Stimulated activated CD4-positive, alpha-beta T cell treated with anti-CD3 and anti-CD28 coated beads, Interleukin-12 subunit alpha, Interleukin-12 subunit beta, amount 100 ng/mL, for 24 hours (primary cell): ENCODE measurements around the gene HILPDA.
"Not testable (repeated sequence)": the region's sequence is repeated elsewhere in the genome, so short reads cannot be mapped to it uniquely, and the experiment has no call there.

Source experiments
- DNase-seq, 2 experiments: peaks; one replicate each; pipeline ENCODE4 v3.0.0-alpha.2; 2020; ENCODE audit warnings: low read depth in 2 of 2

The HILPDA gene

DNA sequence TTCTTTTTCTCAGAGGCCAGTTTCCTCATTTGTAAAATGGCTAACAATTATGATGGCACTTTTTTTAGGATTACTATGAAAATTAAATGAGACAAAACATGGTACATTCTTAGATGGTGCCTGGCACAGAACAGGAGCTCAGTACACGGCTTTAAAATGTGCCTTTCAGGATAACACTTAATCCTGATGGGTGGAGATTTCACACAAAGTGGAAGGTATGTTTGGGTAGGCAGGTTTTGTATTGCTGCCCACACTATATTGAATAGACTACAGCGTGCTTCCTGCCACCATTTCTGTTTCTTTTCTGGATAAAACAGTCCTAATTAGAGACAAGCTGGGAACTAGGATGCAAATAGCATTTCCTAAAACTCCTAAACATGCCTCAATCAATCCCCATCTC lies 23.9 kb upstream of the HILPDA start:
- no peak for DNase-seq

DNA sequence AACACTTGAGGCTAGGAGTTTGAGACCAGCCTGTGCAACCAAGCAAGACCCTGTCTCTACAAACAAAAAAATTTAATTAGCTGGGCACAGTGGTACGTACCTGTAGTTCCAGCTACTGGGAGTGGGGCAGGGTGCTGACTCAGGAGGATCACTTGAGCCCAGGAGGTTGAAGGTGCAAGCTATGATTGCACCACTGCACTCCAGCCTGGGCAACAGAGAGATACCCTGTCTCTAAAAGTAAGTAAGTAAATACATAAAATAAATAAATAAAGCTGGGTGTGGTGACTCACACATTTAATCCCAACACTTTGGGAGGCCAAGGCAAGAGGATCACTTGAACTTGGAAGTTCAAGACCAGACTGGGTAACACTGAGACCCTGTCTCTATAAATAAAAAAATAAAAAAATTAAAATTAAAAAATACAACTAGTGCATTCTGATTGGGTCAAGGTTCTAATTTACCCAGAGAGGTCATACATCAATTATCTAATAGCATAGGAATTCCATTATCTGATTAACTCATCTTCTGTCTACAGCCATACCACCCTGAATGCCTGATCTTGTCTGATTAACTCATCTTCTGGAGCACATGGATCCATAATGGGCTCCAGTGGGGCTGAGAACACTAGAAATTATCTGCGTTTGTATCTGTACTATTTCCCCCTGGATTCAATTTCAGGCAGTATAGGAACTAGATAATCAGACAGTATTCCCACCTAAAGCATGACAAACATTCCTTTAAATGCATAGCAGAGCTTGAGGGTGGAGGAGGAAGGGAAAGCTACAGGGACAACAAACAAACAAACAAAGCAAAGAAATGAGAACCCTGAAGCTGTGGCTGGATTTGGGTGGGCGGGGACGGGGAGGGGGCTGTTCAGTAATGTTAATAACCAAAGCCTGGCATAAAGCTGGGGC lies 21.0 kb upstream of the HILPDA start:
- no peak for DNase-seq

DNA sequence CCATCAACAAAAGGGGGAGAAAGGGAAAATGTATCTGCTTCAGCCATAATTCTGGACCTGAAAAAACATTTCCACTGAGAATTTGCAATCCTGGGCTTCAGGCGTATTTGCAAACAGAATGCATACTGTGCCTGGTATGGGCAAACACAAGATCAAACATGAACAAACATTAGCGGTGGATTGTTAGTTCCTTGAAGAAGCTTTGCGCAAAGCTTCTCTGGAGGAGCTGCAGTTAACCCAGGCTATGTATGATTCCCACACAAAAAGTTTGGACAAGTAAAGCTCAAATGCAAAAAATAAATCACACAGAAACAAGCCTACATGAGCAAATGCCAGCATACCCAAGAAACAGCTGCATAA lies 20.4 kb upstream of the HILPDA start:
- DNase-seq: no peak

DNA sequence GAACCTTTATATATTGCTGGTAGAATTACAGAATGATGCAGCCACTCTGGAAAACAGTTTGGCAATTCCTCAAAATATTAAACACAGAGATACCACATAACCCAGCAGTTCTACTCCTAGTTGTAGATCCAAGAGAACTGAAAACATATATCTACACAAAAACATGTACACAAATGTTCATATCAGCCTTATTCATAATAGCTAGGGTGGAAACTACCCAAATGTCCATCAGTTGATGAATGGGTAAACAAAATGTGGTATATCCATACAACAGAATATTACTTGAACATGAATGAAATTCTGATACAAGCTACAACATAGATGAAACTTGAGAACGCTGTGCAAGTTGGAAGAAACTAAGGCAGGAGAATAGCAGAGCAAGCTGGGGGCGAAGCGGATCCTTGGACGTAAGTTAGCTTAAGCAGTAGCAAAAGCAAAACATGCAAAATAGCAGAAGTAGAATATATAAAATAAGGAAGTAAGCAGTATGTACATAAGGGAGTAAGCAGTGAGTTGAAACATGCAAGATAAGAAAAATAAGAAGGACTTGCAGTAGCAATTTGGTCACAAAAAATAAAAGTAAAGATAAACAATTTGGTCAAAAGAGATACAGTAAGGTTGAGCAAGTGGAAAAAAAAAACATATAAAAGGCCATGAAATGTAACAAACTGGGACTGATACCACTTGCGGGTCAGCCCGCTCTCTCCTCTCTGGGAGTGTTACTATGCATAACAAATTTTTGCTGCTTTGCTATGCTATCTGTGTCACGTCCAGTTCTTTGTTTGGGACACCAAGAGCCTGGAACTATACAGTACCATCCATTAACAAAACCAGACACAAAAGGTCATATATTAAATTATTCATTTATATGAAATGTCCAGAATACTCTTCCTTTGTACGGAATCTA lies 18.0 kb upstream of the HILPDA start:
- no peak for DNase-seq

DNA sequence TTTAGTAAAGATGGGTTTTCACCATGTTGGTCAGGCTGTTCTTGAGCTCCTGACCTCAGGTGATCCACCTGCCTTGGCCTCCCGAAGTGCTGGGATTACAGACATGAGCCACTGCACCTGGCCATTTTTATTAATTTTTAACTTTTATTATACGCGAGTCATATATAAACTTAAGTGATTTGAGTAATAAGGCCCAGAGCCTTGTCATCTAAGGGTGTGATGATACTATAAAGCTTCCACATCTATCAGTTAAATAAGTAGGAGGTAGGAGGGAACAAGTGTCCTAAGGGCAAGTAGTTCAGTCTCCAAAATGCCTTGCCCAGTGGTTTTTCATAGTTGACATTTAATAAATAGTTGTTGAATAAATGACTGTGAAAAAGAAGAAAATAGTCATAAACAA lies 13.3 kb upstream of the HILPDA start:
- no peak for DNase-seq

DNA sequence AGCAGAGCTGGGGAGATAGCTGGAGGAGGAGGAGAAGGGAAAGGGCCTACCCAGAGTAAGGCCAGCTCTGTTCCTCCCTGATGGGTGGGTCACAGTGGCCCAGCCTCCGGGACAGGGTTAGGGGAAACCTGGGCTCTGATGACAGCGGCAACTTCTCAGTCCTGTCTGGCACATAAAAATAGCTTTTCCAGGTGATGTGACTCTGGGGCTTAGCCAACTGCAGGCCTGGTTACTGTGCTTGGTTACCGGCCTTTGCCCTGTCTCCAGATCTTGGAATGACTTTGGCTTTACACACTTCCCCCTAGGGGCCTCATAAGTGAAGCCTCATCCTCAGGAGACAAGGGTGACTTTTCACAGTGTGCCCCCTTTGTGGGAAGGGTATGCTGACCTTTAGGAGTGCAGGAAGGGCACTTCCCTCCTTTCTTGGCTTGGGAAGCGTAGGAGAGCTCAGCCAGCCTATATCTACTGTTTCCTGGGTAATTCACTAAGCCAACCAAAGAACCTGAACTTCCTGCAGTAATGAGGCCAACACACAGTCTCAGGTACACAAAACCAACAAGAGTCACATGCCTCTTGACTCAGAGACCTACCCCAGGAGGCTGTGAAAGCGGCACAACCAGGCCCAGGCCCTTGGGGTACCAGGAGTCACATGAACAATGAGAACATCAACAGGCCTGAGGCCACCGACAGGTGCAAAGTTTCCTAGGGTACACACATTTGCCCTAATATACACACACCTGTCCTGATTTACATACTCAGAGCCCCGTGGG lies 11.7 kb upstream of the HILPDA start:
- no peak for DNase-seq

DNA sequence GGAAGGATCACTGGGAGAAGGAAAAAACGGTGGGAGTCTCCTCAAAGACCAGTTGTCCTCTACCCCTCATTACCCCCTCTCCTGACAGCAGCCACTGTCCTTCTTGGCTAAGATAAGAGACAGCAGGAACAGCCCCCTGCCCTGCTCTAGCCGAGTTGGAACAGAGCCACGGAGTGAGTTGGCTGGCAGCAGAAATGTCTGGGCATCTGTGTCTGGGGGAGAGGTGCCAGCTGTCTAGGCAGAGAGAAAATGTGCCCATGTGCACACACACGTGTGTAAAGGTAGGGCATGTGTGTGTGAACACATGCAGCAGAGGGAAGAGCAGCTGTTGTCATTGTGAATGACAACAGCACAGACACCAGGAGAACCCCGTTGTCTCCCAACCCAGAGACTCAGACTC lies 9.4 kb upstream of the HILPDA start:
- no peak for DNase-seq

DNA sequence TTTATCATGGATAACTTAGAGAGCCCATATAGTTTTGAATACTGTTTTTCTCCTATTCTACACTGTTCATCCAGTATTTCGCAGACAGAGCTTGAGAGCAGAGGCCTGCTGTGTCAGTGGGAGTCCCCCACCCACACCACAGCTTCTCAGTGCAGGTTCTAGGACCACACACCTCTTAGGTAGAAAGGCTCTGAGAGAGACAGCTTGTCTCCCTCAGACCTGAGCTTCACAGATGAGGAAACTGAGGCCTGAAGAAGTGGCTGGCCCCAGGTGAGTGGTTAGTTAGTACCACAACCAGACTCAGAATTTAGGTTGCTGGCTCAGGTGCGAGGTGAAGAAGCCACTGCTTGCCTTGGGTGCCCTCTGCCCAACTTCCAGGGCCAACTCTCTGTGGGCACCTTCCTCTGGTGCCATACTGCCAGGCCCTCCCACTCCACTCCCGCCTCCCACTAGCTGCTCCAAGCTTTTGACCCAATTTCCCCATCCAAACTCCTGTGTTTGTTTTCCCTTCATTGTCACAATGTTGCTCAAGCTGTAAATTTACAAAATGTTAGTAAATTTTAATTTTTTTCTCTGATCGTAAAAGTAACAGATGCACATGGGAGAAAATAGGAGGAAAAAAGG lies 7.6 kb upstream of the HILPDA start:
- no peak for DNase-seq

DNA sequence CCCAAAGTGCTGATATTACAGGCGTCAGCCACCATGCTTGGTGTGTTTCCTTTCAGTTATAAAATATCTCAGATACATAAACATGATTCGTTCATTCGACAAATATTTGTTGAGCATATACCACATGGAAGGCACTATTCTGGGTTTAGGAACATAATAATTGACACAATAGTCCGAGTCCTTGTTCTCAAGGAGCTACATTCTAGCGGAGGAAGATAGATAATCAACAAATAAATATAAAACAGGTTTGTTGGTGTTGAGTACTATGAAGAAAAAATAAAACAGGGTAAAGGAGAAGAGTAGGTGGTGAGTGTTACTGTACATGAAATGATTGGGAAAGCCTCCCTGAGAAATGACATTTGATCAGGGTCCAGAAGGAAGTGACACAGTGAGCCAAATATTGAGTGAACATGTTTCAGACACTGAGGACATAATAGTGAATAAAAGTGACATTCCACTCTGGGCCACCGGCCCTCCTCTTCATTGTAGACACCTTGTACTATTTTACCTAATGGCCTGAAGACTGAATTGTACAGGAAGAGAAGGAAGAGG lies 6.9 kb upstream of the HILPDA start:
- DNase-seq: no peak

DNA sequence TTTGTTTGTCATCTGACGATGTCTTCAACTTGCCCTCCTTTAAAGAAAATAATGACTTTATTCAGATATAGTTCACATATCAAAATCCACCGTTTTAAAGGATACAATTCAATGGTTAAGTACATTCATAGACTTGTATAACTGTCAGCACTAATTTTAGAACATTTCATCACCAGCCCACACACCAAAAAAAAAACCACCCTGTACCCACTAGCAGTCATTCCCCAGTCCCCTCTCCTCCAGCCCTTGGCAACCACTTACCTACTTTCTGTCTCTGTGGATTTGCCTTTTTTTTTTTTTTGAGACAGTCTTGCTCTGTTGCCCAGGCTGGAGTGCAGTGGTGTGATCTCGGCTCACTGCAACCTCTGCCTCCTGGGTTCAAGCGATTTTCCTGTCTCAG lies 5.3 kb upstream of the HILPDA start:
- no peak for DNase-seq

DNA sequence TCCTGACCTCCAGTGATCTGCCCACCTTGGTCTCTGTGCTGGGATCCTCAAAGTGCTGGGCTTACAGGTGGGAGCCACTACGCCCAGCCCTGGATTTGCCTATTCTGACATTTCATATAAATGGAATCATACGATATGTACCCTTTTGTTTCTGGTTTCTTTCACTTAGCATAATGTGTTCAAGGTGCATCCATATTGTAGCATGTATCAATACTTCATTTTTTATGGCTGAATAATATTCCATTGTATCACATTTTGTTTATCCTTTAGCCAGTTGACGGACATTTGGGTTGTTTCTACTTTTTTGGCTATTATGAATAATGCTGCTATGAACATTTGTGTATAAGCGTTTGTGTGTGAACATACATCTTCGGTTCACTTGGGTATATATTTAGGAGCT lies 4.8 kb upstream of the HILPDA start:
- DNase-seq: no peak

DNA sequence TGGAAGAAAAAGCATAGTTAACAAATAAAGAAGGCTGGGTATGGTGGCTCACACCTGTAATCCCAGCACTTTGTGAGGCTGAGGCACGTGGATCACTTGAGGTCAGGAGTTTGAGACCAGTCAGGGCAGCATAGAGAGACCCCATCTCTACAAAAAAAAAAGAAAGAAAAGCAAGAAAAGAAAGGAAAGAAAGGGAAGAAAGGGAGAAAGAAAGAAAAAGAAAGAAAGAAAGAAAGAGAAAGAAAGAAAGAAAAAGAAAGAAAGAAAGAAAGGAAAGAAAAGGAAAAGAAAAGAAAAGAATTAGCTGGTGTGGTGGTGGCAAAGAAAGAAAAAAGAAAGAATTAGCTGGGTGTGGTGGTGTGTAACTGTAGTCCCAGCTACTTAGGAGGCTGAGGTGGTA lies 3.1 kb upstream of the HILPDA start:
- no peak for DNase-seq

DNA sequence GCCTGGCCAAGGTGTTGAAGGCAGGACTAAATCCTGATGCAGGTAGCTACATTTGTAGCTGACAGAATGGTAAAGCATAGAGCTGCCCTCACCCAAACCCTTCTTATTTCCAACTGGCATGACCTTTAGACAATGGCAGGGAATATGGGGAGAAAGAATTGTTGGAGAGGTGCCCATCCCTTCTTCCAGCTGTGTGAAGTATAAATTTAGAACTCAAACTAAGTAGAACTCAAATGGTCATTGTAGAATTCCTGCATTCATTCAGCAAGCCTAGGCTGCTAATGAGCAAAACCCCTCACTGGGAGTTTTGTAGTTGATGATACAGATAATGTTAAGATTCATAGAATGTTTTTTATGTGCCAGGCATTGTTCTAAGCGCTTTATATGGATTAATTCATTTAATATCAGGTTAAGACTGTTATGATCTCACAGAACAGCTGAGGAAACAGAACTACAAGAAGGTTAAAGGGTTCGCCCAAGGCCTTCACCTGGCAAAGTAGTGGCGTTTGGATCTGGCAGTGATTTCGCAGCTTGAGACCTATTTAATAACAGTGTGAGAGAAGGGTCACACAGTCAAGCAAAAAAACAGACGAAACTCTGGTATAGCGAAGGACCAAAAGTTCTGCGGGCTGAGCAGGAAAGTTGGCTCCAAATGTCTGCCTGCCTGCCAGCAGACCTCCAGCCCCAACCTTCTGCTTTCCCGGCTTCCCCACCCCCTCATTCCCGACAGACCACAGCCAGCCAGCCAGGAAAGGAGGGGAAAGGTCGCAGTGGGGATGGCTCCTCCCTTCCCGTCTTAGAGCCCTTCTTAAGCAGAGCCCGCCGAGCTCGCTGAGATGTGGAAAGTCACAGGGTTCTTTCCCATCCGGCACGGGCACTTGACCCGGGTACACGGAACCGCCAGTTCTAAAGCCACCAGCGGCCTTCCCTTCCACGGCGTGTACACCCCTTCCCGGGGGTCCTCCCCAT lies 1.6 kb upstream of the HILPDA start:
- DNase-seq: no peak

DNA sequence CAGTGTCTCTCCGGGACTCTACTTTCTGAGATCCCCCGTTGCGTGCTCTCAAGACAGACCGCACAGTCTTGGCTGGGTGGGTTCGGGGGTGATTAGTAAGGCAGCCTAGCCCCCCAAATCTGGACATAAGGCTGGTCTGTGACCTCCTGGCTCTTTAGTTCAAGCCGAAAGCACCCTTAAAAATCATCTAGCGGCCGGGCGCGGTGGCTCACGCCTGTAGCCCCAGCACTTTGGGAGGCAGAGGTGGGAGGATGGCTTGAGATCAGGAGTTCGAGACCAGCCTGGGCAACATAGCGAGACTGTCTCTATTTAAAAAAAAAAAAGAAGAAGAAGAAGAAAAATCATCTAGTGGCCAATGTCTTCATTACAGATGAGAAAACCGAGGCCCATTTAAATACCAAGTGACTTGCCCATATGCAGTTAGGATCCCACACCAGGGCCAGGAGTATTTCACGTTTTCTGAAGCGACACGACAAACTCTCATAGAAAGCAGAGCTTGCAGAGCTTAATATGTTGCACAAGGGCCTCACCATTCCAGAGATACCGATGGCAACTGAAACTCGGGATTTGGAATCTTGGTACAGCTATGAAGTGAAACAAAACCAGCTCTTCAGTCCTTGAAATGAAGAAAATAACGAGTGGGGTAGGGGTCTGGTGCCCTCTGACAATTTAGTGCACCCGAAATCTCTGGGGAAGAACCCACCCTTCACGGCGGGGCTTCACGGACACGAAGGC lies 703 bp upstream of the HILPDA start:
- DNase-seq: no peak

DNA sequence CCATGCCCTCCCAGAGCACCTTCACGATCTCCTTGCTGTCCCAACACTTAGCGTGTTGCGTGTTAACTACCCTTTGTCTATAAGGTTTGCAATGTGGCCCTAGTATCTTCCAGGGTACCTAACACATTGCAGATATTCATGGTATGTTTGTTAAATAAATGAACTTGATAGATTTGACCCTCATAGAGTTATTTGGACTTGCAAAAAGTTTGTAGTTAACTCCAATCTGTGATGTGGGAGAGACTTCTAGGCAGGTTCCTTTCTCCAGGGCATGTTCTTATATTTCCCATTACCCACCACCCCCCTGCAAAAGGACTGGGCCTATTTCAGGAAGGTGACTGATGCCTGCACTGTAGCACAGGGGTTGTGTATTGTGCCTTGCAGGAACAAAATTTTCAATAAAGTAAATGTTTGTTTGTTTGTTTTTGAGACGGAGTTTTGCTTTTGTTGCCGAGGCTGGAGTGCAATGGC lies 612 bp downstream of the HILPDA start:
- no peak for DNase-seq

DNA sequence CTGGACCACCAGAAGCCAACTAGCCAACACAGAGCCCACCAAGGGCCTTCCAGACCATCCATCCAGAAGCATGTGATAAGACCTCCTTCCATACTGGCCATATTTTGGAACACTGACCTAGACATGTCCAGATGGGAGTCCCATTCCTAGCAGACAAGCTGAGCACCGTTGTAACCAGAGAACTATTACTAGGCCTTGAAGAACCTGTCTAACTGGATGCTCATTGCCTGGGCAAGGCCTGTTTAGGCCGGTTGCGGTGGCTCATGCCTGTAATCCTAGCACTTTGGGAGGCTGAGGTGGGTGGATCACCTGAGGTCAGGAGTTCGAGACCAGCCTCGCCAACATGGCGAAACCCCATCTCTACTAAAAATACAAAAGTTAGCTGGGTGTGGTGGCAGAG lies 1.7 kb downstream of the HILPDA start:
- not testable (repeated sequence) for DNase-seq

DNA sequence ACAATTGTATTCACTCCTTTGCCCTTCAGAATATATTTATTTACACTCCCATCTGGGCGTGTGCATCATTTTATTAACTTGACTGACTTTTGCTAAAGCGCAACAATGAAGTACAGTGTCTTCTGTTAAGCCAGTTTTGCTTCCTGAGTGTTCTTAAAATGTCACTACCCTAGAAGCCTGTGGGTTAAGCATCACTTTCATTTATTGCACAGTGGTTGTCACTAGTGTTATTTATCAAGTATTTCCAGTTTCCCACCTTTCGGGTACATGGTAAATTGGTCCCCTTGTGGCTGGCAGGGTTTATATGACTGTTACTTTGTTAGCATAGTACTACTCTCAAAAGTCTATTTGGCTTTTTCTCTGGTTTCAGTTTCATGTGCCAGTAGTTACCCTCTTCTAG lies 3.3 kb downstream of the HILPDA start:
- peak in 1 of 2 experiments; percentile 21 for DNase-seq

DNA sequence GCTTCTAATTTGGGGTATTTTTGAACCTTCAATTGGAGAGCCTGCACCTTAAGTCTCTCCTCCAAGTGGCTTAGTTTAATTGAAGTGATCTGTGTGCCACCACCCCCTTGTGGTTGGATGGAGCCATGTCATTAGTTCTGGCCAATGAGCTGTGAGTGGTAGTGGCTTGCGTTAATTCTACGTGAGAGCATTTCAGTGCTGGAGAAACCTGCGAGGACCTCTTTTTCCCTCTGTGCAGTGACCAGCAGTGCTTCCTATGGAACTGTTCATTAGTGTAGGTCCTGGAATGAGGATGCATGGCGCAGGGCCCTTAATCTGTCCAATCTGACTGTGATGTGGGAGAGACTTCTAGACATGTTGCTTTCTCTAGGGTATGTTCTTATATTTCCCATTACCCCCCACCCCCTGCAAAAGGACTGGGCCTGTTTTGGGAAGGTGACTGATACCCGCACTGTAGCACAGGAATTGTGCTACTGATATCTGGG lies 3.8 kb downstream of the HILPDA start:
- peak; percentile 33 to 40 for DNase-seq

DNA sequence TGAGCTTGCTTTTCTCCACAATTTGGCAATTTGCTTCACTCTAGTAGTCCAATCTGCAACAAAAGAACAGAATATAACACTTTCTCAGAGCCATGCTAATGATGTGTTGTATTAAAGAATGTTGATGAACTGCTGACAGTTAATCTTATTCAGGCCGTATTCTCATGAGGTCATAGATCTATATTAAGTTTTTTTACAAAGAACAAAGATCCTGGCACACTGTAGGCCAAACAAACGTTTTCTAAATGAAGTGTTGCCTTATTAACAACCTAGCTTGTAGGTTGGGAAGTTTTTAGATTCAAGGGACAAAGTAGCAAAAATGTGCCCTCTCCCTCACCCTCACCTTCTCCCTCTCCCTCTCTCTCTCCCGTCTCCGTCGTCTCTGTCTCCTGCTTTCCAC lies 6.8 kb downstream of the HILPDA start:
- no peak for DNase-seq
